HG03159 (cell line): Measurements from ENCODE around the gene PNPLA4.

Experiments
- ATAC-seq: cut with Tn5 transposase; IDR thresholded peaks from one replicate; pipeline ENCODE4 v1.9.1; 2021; ENCODE audit warnings: mild to moderate bottlenecking, moderate library complexity; ENCODE audit not compliant: unreplicated experiment

PNPLA4 gene, protein sequence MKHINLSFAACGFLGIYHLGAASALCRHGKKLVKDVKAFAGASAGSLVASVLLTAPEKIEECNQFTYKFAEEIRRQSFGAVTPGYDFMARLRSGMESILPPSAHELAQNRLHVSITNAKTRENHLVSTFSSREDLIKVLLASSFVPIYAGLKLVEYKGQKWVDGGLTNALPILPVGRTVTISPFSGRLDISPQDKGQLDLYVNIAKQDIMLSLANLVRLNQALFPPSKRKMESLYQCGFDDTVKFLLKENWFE

DNA sequence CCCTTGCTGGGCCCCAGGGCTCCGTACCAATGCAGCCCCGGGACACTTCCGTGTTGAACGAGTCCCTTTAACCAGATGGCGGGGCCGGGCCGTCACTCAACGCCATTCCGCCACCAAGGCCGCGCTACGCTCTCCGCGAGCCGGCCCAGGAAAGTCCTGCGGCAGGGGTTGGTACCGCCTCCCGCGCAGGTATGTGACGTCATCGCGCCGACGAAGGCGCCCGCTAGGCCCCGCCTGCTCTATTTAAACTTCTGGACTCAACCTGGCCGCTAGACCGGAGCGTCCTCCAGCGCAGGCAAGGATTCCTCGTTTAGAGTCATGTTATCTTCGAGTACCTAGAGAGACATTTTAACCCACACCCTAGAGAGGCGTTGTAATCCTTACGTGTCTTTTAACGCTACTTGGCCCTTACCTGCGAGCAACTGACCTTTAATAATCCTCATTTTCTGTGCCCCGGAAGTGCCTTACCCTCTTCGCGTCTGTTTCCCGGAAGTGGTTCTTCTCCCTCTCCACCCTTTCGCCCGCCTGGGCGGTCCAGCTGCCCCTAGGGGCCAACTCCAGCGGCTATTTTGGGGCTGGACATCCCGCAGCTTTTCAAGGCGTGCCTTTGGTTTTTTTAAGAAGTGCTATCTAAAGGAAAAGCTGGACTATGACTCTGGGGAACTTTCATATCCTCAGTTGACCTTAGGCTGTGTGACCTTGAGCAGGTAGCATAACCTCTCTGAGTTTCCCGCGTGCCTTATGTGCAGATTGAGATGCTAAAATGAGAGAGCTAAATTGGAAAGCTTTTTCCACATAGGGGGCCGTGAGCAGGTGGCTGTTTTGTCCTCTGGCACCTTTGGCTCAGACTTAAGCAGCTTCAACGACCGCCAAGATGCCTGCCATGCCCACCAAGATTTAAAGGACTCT, at the start of gene PNPLA4:
Gene PNPLA4 (minus strand): TSS at position 155 of the 909 bp plus-strand sequence. CDS start 1,294 bp downstream, outside the sequence.
- peak; percentile 91 for ATAC-seq

DNA sequence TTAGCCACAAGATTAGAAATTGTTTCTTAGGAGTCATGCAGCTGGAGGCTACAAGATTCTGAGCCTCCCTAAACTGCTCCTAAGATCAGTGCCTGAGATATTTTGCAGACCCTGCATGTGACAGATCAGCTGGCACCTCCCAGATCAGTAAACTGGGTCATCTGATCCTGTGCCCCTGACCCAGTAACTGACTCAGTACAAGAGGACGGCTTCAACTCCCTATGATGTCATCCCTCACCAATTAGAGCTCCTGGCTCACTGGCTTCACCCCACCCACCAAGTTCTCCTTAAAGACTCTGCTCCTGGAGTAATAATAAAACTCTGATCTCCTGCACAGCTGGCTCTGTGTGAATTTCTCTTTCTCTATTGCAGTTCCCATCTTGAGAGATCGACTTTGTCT, 45.4 kb upstream of the PNPLA4 start:
- ATAC-seq = no peak

DNA sequence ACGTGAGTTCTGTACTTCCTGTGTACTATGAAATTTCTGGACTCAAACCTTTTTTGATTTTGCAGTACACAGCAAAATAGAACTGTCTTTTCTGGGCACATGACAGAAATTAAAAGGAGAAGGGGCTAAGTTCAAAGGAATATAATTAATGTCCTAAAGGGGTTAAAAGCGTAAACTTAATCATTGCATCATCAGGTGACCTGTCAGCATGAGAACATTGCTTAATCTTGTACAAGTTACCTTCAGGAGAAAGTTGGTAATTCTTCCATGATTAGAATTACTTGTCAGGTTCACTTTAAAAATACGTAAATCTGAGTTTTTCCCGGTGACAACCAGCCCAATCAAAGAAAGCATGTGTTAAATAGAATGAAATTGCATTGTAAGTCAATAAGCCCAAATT, 43.2 kb upstream of the PNPLA4 start:
- ATAC-seq = no peak

DNA sequence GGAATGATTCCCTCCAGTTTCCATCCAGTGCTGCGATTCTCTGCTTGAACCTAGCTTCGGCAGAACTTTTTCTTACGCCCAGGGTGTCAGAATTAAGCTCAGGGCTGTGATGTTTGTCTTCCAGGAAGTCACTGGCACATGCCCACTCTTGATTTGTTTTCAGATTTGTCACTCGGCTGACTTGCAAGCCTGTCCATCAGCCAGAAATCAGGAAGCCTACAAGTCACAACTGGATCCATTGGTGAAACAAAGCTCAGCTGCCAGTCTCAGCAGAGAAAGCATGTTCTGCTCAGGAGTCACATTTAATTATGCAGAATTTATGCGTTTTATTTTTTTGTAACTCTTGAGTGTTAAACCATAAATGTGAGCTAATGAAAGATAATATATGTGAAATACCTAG, 38.2 kb upstream of the PNPLA4 start:
- no peak for ATAC-seq

DNA sequence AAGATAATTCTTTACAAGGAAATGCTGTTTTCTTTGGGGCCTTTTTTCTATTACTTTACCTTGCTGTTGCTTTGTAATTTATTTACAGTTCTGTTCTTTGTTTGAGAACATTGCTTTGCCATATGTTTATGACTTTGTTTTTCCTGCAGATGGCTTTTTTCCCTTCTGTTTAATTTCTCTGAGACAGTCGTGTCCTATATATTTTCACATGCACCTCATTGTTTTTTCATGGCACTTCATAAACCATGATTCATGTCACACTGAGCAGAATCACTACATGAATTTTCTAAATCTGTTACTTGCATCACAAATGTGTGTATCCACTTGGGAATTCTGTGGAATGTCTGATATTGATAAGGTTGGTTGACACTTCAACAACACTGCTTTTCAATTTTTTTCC, 33.0 kb upstream of the PNPLA4 start:
- no peak for ATAC-seq

DNA sequence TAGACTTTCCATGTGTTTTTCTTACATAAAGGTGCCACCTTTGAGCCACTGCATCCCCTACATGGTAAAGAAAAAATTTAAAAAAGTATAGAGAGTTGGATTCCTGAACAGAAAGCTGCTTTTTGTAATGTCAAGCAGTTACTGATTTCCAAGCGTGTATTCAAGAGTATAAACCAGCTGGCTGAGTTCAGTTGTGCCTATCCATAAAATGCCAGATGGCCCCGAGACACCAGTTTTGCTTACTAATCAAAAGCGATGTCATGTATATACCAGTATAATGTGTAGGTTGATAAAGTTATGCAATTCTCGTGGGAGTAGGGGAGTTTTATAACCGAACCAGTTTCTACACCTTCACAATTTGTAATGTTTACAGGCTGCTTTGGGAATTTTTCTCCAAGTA, 26.2 kb upstream of the PNPLA4 start:
- no peak for ATAC-seq

DNA sequence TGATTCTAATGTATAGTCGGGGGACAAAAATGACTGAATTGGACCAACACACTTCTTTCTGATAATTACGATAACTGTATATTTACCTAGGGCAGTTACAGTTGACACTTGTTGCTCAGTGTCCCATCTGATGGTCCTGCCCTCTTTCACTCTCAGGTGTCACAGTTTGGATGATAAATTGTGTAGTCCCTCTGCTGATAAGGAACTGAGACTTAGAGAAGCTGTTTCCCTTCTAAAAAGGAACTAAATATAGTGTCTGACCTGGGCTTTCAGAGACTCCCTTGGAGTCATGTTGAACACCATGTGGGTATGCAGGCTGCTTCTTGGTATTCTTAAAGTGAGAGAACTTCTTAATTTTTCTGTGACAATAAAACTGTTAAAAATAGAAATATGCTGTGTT, 23.7 kb upstream of the PNPLA4 start:
- peak; percentile 99 for ATAC-seq

DNA sequence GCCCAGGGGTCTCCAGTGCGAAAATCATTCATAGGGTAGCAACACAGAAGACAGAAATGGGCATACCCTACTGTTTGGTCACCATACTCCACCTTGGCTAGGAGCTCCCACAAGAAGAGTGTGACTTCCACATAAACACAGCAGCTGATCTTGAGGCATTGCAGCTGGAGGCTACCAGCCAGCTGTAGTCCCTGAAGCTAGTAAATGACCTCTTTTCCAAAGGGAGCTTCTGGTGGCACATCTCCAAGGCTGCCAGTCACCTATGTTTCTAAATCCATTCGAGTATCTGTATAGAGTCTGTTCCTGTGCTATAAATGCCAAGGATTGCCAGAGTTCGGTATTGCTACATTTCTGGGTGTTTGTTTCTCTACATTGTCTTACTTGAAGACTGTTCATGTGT, 21.3 kb upstream of the PNPLA4 start:
- ATAC-seq = no peak

DNA sequence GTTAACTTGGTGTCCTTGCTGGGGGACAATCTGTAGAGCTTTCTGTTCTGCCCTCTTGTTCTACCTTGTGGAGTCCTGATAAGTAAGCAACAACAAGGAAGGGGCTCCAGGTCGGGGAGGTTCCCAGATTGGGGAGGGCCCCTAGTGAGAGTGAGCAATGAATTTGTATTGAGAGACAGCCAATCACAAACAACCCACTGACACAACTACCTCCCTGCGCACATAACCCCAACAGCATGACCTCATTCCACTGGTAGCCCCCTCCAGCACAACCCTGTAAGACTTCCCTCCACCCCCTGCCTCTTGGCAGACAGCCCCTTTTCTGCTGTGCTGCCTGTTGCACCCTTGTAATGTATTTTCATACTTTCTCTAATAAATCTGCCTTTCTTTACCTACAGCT, 19.7 kb upstream of the PNPLA4 start:
- no peak for ATAC-seq

DNA sequence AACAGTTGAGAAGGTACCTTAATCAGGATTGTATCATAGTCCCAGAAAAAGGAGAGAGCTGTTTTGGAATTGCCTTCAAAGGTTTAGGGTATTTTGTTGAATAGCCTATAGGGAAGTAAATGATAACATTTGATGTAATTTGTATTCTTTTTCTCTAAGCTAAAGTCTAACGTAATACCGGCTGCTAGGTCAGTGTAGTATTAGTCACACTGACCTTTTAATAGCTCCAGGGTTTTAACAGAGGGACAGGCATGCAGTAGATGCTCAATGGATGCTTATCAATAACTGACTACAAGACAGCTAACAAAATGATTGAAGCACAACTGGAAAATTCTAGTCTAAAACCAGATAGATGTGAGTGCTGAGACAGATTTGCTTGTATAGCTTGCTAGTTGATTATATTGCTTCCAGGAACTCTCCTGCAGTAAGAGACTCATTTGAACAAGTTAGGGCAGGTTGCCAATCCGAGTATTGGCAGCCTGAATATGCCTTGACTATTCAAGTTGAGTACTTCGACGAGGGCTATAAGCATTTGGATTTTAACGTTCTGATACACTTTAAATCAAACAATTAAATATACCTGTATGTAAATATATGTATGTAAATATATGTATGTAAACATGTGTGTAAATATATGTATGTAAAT, 16.5 kb upstream of the PNPLA4 start:
- no peak for ATAC-seq

DNA sequence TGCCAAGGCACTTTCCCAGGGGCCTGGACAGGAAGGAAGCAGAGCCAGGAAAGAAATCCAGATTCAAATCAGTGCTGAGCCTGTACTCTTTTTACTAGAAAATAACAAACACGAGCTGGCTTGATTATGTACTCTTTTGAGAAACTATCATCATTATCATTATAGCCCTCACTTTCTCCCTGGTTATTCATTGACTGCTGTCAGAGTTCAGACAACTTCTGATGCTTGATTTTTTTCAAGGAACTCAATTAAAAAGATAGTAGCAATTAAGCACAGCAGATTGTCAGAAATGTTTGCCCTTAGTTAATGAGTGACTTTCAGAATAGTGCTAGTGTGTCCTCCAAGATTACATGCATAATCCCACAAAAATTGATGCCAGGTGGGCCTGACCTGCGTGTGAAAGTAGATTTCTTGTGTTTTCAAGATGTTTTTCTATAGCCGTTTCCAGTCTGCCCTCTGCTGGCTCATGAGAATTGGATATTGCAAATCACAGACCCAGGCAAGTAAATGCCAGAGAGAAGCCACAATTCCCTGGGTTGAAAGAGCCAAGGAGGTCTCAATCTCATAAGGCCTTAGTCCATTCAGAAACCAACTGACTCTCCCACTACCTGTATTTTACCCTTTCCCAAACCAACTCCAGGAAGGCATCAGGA, 14.3 kb upstream of the PNPLA4 start:
- ATAC-seq = peak; percentile 60

DNA sequence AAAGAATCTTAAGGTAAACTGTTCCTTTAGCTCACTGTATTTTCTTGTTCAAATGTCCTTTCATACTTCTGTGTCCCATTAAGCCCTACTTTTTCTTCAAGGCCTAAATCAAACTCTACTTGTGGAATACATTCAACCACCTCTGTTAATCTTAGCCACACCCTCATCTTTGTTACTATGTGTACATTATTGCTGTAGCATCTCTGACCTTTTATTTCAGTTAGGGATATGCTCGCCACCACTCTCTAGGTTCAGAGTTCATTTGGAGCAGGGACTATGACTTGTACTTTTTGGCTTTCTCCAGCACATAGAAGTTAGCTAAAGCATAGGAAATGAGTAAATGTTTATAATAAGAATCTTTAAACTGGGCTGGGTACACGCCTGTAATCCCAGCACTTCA, 6.8 kb upstream of the PNPLA4 start:
- no peak for ATAC-seq

DNA sequence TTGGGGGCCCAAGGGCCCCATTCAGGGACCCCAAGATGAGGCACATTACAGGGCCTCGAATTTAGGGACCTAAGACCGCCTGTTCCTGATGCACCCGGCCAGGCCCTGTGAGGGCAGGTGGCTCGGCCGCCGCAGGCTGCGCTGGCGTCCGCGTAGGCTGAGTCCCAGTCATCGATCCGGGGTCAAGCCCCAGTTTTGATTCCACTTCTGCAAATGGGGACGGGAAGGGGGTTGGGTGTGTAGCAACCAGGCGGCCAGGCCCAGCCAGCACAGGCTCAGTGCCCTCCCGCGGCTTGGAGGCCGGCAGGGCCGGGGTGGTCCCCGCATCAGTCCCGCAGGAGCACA, 327 bp downstream of the PNPLA4 start:
- ATAC-seq = no peak

DNA sequence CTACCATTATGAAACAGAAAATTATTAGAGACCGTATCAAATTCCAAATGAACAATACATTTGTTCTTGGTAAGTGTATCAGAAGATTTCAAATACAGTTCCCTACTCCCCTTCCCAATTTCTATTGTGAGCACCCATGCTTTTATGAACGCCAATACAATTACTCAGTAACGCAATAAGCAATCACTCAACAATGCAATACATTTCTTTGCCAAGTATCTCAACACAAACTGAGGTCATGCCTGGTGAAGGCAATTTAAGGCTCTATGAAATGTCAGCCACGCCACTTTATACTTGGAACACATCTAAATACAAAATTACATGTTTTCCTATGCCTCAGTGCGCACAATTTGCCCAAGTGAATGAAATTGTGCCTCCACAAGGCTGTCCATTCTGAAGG, 712 bp downstream of the PNPLA4 start:
- ATAC-seq = no peak

DNA sequence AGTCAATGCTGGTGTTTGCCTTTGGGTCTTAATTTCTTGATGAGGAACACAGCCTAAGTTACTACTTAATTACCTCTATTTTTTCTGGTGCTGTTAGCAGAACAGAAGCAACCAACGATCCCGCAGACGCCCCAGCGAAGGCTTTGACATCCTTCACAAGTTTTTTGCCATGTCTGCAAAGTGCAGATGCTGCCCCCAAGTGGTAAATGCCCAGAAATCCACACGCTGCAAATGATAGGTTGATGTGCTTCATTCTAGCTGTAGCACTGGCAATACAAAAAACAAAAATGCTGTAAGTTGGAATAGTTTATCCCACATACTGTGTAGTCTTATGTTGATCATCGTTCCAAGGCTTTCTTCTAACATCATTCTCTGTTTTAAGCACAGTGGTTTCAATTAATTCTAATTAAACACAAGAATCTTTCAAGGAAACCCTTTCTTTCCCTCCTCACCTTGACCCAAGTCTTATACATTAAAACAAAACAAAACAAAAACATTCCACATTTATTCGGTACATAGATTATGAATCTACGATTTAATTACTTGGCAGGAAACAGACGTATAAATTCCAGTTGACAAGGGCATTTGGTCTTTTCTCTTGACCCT, 1.2 kb downstream of the PNPLA4 start:
- peak; percentile 34 for ATAC-seq

DNA sequence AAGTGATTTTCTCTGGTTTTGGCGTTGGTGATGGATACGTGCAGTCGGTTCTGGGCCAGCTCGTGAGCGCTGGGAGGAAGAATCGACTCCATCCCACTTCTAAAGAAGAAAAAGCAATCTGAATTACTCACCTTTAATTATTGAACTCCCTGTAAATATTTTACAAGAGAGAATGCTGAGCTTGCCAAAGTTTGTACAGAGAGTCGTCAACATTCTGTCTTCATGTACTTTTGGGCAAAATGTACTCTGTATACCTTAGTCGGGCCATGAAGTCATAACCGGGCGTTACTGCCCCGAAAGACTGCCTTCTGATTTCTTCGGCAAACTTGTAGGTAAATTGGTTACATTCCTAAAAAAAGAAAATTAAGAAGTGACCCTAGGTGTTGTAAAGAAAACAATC, 5.5 kb downstream of the PNPLA4 start:
- ATAC-seq = no peak

DNA sequence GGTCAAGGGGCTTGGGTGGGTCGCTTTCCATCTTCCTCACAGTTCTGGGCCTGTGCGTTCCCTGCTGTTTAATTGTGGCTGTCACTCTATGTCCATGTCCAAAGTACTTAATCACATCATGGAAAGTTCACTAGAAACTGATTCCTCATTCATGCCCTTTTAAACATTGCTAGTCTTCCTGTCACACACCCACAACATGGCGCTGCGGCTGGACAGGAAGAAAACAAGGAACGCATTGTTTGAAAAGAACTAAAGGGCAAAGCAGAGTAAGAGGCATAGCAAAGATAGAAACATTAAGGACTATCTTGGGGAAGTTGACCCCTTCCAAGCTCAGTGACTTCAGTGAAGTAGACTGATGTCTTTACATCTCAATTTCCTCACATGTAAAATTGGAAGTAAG, 18.4 kb downstream of the PNPLA4 start:
- ATAC-seq = no peak

DNA sequence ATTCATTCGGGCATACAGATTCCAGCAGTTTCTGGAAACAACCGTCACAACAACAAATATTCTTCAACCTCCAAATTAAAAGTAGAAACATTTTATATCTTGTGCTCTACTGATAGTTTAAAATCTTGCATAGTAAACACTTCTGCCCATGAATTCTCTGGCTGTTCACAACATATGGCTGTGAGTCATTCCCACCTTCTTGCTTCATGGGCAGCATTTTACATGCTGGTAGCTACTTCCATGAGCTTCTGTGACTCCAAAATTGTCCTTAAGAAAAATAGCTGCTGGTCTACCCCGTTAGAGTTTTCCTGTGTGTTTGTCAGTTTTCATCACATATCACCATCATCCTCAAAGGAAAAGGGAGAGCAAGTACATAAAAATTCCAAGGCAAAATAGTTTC, 22.7 kb downstream of the PNPLA4 start:
- ATAC-seq = no peak

DNA sequence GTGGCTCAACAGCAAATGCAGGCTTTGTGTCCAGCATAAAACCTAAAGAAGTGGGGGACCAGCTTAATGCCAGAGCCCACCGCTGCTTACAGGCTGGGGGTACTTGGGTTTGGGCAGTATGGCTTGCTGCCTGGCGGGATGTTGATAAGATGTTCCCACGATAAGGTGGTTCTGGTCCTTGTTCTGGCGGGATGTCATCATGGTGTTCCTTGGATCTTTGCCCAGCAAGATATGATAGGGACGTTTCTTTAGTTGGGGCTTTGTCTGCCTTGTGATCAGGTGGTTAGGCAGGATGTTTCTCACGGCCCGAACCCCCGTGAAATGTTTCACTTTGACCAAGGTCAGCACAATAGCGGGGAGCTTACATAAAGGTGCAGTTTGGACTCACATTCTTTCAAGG, 35.3 kb downstream of the PNPLA4 start:
- ATAC-seq = no peak

DNA sequence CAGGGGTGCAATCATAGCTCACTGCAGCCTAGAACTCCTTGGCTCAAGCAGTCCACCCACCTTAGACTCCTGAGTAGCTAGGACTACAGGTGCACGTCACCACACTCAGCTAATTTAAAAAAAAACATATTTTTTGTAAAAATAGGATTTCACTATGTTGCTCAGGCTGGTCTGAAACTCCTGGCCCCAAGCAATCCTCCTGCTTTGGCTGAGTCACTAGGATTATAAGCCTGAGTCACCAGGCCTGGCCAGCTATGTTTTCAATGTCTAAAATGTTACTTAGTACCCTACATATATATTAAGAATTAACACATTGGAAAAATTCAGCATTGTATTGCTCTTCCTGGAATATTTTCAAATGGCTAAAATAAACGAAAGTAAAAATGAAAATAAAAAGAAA, 37.5 kb downstream of the PNPLA4 start:
- no peak for ATAC-seq

DNA sequence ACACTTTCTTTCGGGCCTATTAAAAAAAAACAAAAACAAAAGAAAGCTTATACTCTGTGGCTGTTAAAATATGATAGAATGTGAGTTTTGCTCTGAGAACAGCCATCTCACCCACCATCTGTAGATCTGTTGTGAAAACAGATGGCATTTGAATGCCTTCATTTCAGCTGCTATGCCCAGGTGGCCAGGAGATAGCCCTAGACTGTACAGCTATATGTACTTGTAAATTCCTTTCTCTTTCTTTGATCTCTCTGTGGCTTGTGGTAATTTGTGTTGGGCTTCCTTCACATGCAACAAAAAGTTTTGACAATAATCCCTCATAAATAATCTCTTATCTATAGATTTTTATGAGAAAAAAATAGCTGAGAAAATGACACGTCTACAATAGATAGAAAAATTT, 38.1 kb downstream of the PNPLA4 start:
- ATAC-seq = no peak
